AG09309 (cell line): ENCODE data around the gene GRHL3.
A peak's percentile ranks its signal among the peaks of the same experiment; 100 is the strongest.

Source experiments
- DNase-seq: peaks from one replicate; pipeline ENCODE4 v3.0.0-alpha.2; 2010; ENCODE audit warnings: low read depth
- H3K4me3 ChIP-seq: 2 replicates; pipeline ENCODE4 v1.5.1; 2011; ENCODE audit warnings: mild to moderate bottlenecking, low read depth, low read length, moderate library complexity; ENCODE audit not compliant: control insufficient read depth
- TF ChIP-seq, protein P1 (sequence below): IDR thresholded peaks from 2 replicates; pipeline ENCODE4 v1.5.1; 2011; ENCODE audit warnings: mild to moderate bottlenecking, low read depth, low read length, inconsistent platforms; ENCODE audit not compliant: insufficient read depth, control insufficient read depth; ENCODE audit errors: missing control alignments

The GRHL3 gene

DNA sequence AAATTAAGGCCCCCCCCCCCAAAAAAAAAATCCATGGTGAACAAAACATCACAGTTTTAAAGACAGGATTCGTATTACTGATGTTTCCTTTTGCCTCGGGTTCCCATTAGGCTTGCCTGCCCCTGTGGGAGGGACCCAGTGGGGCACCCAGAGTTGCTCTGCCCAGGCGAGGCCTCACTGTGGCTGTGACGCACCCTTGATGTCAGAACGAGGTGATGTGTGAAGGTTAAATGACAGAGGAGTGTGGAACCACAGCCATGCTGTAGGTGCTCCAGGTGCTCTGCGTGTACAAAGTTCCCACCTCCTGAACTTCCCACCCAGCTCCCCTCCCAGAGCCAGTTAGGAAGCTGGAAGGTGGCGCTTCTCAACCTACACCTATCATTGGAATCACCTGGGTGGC, 37.9 kb downstream of the GRHL3 start:
- no peak for DNase-seq
- no peak overlapping the region for H3K4me3 ChIP-seq
- TF ChIP-seq, protein P1, sequence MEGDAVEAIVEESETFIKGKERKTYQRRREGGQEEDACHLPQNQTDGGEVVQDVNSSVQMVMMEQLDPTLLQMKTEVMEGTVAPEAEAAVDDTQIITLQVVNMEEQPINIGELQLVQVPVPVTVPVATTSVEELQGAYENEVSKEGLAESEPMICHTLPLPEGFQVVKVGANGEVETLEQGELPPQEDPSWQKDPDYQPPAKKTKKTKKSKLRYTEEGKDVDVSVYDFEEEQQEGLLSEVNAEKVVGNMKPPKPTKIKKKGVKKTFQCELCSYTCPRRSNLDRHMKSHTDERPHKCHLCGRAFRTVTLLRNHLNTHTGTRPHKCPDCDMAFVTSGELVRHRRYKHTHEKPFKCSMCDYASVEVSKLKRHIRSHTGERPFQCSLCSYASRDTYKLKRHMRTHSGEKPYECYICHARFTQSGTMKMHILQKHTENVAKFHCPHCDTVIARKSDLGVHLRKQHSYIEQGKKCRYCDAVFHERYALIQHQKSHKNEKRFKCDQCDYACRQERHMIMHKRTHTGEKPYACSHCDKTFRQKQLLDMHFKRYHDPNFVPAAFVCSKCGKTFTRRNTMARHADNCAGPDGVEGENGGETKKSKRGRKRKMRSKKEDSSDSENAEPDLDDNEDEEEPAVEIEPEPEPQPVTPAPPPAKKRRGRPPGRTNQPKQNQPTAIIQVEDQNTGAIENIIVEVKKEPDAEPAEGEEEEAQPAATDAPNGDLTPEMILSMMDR = no peak

DNA sequence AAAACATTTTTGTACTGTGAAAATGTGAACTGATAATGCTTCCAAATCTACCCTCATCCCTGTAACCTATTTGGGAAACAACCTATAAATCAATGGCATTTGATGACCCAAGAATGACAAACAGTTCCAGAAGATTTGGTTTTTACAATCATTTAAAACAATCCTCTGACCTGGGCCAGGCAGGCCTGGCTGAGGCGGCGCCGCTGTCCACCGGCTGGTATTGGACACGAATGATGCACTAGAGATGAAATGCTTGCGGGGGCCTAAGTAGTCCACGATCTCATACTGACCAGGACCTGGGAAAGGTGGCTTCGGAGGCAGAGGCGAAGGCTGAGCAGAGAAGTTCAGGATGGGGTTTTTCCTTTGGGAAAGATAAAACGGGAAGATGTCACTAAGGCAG, 41.5 kb downstream of the GRHL3 start:
- TF ChIP-seq, protein P1 = no peak
- no peak overlapping the region for H3K4me3 ChIP-seq
- no peak for DNase-seq

DNA sequence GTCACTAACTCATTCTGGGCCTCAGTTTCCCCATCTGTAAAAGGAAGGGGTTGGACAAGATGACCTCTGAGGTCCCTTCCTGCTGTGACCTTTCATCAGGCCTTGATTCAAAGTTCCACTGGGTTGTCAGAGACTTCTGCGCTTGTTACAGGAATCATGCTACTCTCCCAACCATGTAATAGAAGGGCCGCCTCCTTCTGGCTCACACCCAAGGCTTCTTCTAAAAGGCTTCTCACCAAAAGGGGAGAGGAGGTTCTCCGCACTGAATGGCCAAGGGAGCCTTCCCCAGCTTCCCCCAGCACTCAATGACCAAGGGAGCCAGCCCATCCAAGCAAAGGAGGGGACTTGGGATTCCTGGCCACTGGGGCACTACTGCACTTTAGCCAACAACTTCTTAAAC, 42.7 kb downstream of the GRHL3 start:
- H3K4me3 ChIP-seq = no peak overlapping the region
- DNase-seq = no peak
- TF ChIP-seq, protein P1 = no peak

DNA sequence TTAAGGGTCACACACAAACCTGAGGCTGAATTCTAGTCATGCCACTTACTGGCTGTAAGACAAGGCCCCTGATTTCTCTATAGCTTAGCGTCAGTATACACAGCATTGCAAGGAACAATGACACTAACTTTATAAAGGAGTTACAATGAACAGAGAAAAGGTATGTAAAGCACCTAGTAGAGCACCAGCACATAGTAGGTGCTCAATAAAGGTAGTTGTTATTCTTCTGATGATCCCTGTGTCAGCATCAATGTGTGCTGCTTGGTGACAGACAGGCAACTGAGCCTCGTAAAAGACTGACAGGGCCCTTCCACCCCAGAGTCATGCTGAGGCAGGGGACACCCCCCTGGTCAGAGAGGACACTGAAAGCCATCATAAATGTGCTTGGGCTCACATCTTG, 43.2 kb downstream of the GRHL3 start:
- DNase-seq = no peak
- no peak overlapping the region for H3K4me3 ChIP-seq
- TF ChIP-seq, protein P1 = no peak

DNA sequence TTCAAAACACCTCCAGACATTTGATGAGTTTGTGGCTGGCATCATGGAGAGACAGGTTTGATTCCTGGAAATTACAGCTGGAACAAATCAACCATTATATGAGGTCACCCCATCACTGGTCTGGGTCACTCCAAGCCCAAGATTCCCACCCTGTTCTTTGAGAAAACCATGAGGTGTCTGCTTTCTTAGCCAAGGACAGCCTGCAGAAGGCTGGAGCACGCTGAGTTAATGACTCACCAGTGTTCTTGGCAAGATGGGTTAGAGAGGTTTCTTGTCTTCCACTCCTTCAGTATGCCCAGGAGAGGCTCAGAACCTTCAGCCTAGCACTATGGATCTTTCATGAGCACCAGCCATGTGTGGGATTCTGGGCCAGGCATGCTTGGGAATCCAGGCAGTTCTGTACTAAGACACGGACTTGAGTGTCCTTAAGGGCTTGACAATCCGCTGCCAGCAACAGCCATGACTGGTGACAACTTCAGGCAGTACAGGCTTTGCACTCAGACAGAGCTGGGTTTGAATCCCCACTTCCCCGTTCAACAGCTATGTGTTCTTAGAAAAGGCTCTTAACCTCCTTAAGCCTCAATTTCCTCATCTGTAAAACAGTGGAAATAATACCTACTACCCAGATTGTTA, 43.9 kb downstream of the GRHL3 start:
- no peak overlapping the region for H3K4me3 ChIP-seq
- DNase-seq = peak; percentile 55
- TF ChIP-seq, protein P1 = no peak

DNA sequence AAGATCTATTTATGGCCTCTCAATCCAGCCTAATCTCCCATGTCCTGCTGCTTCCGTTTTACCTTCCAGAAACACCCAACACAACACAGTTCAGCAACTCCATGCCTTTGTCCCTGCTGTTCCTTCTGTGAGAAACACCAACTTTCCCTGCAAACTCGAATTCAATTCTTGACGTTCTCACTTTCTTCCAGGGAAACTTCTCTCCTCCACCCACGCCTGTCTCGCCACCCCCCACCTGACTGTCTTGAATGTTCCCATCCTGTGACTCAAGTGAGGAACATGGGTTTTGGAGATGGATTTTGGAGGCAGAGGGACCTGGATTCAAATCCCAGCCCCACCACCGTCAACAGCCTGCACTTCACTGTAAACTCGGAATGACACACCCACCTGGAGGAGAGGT, 44.8 kb downstream of the GRHL3 start:
- TF ChIP-seq, protein P1 = no peak
- no peak overlapping the region for H3K4me3 ChIP-seq
- DNase-seq = no peak

DNA sequence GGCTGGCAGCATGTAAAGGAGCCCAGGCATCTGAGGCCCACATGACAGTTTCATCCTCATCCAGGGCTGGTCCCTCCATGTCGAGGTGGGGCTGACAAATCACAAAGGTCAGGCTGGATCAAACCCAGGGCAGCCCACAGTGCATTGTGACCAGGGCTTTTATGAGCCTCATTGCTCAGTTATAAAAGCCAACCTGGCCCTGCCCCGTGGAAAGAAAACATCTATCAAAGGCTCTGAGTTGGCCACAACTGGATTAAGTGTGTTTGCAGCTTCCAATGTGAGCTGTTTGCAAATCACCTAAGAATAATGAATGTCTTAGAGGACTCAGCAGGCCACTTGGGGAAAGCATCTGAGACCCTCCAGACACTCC, 45.4 kb downstream of the GRHL3 start:
- no peak for DNase-seq
- H3K4me3 ChIP-seq = no peak overlapping the region
- TF ChIP-seq, protein P1 = no peak
